Inflammatory macrophage treated with lipopolysaccharide for 4 hours (primary cell): ENCODE results near the gene CAVIN2.

Experiments
- DNase-seq: peaks from one replicate; pipeline ENCODE4 v3.0.0-alpha.2; 2020

Gene CAVIN2, protein sequence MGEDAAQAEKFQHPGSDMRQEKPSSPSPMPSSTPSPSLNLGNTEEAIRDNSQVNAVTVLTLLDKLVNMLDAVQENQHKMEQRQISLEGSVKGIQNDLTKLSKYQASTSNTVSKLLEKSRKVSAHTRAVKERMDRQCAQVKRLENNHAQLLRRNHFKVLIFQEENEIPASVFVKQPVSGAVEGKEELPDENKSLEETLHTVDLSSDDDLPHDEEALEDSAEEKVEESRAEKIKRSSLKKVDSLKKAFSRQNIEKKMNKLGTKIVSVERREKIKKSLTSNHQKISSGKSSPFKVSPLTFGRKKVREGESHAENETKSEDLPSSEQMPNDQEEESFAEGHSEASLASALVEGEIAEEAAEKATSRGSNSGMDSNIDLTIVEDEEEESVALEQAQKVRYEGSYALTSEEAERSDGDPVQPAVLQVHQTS

DNA sequence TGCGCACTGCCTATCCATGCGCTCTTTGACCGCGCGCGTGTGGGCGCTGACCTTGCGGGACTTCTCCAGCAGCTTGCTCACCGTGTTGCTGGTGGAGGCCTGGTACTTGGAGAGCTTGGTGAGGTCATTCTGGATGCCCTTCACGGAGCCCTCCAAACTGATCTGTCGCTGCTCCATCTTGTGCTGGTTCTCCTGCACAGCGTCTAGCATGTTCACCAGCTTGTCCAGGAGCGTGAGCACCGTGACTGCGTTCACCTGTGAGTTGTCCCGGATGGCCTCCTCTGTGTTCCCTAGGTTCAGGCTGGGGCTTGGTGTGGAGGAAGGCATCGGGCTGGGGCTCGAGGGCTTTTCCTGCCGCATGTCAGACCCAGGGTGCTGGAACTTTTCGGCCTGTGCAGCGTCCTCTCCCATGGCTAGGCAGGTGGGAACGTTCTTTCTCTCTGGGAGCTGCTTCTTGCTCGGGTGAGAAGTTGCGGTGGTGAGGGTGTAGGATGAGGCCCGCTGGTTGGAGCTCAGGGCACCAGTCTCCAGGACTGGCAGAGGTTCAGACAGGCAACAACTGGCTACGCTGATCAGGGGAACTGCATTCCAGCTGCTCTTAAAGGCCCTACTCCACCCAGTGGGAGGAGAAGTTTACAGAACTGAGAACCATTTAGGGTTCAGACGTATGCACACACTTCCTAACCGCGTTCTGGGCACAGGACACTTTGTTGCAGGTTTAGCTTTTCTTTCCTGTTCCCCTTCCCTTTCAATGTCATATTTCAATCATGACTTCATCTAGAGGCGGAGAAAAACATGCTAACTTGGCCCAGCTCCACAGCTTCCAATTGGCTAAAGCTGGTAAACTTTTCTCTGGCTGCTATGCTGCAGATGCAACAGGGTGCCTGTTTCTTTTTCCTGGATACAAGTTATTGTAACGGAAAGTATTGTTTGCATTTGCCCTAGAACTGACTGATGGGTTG lies at the start of gene CAVIN2:
CAVIN2 (minus strand) TSS at position 574 of the 962 bp plus-strand sequence; CDS start at position 411, 163 bp downstream.
- DNase-seq: peak; percentile 63

DNA sequence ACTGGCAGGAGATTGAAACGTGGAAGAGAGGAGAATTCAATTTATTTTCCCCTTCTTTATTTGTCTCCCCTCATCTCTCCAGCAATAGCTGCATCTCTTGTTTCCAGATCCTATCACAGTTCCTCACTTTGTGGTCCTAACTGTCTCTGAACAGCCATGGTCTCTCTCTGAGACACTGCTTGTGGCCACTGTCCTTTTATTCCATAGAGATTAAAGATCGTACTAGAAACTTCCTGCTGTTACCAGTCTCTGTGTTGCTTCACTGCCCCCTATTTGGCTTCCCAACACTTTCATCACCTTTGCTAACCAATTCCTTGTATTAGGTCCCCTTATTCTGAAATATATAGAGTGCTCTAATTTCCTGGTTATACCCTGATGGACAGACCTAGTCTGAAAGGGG lies 48.9 kb upstream of the CAVIN2 start:
- DNase-seq: no peak

DNA sequence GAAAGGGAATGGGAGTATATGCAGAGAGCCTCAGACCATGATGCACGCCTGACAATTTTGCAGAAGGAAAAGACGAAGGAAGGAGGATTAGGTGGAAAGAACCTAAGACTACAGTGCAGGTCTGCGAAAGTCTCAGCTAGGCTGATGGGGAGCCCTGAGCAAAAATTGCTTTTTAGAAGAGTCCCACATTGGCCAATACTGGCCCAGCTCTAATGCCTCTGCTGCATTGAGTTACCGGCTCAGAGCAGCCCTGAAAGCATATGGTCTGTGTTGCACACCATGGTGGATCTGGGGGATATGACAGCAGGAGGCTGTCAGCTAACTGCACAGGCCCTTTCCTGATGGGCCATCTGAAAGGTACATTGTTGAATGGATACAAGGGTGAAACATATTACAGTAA lies 48.3 kb upstream of the CAVIN2 start:
- no peak for DNase-seq

DNA sequence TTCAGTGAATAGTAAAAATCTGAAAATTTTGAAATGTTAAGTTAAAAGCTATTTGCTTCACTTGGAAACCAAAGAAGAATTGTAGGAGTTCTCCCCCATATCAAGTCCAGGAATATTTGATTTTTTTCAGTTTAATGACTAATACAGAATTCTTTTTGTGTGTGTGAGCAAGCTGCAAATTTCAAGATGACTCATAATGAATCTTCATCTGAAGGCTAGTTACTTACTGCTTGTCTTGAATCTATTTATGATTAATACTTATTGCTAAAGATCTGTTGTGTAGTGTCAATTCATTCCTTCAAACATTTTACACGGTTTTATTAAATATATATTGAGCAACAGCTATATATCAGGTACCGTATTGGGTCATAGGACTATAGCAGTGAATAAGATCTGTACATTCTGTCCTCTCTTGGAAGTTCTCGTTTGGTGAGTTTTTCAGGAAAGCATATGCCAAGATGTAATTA lies 47.8 kb upstream of the CAVIN2 start:
- peak; percentile 4 for DNase-seq

DNA sequence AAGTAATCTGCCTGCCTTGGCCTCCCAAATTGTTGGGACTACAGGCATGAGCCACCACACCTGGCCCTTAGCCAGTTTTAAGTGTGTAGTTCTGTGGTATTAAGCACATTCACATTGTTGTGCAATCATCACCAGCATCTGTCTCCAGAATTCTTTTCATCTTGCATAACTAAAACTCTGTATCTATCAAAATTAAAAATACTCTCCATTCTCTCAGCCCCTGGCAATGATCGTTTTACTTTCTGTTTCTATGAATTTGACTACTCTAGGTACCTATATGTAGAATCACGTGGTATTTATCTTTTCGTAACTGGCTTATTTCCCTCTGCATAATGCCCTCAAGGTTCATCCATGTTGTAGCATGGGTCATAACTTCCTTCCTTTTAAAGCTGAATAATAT lies 45.5 kb upstream of the CAVIN2 start:
- DNase-seq: peak; percentile 9

DNA sequence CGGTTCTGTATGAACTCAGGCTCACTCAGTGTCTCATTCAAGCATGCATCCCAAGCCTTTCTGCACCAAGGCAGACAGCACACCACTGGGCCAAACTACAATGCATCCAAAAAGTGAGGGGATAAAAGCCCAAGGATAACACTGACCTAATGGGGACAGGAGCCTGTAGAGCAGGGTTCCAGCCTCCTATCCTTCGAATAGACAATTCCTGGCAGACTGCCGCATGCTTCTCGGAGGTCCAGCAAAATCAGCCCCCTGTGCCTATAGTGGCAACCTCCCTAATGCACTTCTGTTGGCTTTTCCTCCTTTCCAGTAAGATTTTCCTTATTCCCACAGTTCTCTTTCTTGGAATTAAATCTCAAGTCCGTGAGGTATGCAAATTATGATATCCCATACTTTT lies 44.8 kb upstream of the CAVIN2 start:
- no peak for DNase-seq

DNA sequence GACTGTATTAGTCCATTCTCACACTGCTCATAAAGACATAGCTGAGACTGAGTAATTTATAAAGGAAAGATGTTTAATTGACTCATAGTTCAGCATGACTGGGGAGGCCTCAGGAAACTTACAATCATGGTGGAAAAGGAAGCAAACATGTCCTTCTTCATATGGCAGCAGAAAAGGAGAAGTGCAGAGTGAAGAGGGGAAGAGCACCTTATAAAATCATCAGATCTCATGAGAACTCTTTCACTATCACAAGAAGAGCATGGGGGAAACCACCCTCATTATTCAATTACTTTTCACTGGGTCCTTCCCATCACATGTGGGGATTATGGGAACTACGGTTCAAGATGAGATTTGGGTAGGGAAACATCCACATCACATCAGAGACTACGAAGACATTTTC lies 43.0 kb upstream of the CAVIN2 start:
- DNase-seq: peak; percentile 45

DNA sequence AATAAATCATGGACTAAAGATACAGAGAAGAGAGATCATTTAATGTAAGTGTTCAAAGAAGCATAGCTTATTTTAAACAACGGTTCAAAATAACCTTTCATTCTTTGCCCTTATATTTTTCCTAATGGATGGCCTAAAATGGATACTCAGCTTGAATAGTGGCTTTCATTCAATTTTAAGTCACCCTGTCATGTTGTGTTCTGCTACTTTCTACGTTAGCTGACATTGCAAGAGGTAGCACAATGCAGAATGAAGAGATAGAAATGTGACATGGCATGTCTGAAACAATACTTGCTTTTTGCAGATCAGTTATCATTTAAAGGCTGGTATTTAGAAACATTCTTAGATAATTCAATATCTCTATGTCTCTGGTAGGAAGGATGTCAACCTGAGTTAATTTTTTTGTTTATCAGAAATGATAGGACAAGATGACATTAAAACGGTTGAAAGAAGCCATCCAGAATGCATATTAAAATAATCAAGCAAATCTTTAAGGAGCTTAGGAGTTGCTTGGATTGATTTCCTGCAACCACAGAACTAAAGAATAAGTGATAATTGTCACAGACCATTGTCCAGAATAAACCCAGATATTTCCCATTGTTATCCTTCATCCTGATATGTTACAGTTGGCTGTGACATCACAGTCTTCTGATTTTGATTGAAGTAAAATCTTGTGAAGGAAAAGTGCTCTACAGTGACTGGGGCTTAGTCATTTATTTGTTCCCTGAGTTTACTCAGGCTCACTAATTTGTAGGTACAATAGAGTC lies 41.7 kb upstream of the CAVIN2 start:
- DNase-seq: no peak

DNA sequence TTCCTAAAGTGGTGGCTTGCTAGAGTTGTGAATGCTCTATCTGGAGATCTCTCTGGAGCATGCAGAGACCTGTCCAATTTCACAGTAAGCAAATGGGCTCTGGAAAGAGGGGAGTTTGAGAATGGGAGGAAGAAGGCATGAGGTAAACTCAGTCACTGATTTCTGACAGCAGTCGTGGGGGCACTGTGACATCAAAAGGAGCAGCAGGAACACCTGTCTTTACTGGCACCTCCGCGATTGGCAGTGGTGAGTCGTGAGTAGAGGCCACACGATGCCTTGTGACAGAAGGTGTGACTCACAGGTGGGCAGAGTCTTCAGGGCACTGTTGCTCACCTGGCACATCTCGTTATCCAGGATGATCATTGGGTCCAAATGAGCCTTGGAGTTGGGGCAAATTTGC lies 38.8 kb upstream of the CAVIN2 start:
- DNase-seq: no peak

DNA sequence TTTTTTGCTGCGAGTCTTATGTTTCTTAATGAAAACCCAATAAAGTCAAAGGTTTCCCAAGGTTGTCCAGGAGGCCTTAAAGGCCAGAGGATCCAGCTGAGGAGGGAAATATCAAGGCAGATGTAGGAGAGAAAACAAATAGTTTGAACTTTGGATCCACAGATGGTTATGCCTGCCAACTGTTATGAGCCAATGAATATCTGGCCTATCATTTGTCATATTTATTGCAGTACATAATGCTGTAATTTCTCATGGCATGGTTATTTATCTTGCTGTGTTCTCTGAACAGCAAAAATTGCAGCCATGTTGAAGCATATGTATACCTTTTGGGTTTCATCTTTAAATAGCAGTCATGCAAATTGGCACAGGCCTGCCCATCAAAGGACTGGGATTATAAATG lies 38.2 kb upstream of the CAVIN2 start:
- DNase-seq: no peak

DNA sequence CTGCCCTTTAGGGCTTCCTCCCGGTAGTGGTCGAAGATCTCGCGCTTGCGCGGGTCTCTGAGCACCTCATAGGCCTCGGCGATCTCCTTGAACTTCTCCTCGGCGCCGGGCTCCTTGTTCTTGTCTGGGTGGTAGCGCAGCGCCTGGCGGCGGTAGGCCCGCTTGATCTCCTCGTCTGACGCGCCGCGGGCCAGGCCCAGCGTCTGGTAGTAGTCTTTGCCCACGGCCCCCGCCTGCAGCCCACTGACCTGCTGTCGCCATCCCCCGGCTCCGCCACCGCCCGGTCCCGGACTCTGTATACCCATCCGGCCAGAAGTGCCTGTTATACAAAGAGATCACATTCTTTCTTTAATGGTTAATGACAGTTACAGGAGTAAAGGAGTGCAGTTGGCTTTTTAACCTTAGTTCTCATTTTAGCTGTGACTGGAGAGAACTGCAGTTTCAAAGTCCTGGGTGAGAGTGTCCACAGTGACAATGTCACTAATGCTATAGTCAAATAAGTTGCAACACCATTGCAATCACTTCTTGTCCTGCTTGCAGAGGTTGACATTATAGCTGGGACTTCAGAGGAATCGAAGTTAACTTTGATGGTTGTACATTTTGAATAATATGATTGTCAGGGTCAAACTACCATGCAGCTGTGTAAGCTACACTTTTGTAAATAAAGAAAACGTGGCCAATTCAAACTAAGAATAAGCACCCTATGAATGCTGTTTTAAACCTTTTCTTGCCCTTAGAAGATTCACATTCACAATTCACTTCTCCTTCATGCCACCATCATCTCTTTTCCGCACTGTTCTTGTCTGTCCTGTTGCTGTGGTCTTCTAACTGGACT lies 35.3 kb upstream of the CAVIN2 start:
- no peak for DNase-seq

DNA sequence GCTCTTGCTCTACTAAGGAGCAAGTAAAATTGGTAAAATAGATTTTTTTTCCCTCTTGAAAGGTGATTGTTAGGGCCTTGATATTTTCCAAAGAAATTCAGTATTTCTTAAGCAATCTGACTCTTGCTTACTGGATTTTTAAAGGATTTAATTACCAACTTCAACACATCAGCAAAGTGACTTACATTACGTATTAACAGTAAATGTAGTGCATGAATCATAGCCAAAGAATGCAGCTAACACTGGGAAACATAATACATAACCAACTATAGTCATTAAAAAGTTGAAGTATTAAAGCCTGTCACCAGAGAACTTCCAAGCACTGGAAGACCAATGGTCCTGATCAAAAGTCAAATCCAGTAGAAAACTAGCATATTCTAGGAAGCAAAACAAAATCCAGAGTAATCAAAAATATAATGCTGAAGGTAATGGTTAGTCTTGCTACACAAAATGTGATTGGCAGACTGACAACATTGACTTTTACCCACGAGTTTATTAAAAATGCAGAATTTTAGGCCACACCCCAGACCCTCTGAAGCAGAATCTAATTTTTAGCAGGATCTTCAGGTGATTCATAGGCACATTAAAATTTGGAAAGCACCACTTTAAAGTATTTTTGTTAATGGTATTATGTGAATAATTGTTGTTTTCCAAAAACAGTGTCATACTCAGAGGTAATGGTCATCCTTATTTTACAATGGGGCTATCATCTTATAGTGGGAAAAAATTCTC lies 31.8 kb upstream of the CAVIN2 start:
- DNase-seq: no peak

DNA sequence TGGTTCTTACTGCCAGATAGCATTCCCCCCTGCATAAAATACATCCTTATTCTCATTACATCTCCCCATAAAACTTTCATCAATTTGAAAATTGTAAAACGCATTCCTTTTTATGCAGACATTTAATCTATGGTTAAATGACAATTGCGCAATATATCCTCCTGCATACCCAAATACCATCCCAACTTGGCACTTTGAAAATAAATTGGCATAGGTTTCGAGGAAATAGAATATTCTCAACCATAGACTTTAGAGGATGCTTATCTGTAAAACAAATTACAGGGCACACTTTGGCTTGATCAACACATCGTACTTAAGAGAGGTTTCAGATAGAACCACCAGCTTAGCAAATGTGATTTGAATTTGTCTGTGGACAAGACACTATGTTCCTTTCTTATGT lies 31.0 kb upstream of the CAVIN2 start:
- DNase-seq: no peak

DNA sequence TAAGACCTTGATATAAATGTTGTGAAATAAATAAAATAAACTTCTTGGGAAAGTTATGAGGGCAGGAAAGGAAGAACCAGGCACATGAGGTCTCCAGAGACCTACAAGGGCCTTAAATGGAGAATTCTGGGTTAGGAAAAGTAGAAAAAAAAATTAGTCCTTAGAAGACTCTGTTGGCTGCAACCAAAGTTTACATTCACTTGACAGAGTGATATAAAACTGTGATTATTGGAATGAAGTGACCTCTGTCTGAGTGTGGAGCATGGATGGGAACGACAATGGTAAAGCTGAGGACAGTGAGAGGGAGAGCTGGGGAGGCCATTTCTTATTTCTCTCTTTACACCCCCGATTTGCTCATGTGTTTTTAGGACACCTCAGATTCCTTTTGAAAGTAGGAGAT lies 29.0 kb upstream of the CAVIN2 start:
- no peak for DNase-seq

DNA sequence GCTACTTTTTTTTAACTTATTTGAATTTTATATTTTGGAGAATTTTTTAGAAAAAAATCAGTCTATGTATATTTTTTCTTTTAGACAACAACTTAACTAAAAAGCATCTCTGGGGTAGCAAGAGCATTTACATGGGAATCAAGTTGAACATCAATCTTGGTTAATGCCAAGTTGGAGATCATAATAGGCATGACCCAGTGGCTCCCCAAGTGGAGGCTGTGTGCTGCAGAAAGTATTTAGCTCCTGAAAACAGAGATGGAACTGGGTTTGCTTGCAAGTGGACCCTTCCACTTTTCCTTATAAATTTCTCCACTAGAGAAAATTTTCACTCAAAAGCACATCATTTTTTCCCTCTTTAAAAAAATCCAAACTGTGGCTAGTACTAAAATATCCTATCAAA lies 23.9 kb upstream of the CAVIN2 start:
- no peak for DNase-seq

DNA sequence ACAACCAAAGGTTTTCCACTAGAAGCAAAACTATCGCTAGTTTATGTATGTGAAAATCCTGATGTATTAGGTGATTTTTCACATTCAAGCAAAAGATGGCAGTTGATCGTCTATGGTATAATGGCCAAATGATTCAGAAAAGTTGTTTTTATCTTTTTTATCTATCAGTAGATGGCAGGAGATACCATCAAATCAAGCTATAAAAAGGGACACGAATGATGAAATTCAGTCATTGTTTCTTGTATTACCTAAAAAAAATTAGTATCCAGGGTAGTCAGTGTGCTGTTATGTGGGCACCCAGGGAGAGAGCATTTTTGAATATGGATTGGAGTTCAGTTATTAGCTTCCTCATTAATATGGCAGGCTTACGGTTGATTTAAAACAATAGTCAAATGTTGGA lies 22.9 kb upstream of the CAVIN2 start:
- no peak for DNase-seq

DNA sequence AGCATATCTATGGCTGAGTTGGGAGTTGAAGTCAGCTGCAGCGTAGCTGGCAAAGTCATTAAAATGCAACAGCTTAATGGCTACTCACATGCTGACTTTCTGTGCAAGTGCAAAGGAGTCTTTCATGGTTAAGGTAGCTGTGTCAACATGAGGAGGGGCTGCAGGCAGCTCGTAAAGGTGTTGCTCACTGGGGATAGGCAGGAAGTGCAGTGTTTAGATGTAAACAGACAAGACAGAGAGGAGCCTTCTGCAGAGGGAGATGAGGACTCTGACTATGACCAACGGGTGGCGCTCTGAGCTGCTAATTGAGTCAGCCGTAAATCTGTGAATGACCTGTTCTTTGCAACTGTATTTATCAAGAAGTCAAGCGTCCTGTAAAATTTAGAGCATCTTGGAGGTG lies 22.3 kb upstream of the CAVIN2 start:
- no peak for DNase-seq

DNA sequence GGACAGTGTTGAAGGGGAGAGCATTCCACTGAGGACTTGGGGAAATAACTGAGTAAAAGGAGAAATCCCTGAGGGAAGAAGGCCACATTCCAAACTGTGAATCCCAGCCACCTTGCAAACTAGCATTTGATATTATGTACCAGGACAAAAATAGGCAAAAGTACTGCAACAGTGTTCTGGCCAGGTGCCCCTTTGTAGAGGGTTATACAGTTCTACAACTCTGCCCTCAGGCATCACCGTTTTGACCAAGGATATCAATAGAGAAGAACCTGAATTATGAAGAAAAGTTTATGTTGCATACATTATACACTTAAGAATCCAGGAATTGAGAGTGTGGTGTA lies 20.6 kb upstream of the CAVIN2 start:
- no peak for DNase-seq

DNA sequence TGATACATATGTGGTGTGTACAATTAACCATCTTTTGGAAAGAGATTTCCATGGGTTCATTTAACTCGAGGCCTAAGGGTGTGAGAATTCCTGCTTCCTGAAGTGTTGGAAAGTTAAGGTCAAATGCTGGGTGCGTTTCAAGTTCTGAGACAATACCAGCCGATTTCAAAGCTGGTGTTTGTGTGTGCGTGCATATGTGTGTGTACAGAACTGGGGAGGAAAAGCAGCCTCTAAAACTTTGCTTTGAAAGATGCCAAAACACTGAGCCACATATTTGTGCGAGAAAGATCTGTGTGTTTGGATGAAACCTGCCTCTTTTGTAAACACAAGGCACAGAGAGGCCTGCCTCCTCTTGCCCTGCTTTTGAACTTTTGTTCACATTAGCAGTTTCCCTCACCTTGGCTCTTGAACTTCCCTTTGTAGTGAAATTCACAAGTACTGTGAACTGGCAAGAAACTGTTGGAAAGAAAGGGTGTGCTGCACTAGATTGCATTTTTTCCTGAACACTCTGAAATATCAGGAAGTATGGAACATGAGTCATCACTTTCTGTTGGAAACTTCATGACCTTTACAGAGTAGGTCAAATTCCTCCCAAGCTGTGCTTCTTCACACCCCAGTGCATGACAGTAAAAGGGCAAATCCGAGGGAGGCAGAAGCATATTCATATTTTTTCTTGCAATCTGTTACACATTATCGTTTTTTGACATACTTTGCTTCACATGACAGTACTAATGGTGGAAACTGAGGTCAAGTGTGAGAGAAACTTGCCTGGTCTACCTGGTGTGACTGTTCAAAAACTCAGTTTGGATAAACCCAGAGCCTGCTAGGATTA lies 20.0 kb upstream of the CAVIN2 start:
- DNase-seq: peak; percentile 71

DNA sequence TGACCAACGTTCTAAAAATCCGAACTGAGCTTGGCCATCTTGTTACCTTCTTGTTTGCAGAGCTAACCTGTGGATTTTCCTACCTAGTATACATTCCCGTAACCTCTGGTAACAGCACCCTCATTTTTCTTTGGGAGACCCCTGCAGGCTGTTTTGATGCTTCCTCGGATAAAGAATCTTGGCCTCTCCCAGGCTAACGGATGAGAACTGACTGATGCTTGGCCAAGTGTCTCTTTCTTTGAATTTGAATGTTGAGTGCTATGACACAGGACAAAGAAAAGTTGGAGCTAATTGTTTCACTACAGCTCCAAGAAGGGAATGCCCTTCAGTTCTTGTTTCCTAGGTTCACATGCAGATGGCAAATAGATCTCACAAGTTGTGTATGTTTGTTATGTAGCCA lies 19.3 kb upstream of the CAVIN2 start:
- no peak for DNase-seq
